GM12878 (cell line): ENCODE measurements around the gene RPL5. TPM values are rescaled to one million over a fixed set of nuclear protein-coding genes. Genes with fewer than 3 reads are reported as not detected.

ENCODE experiments used
- ATAC-seq: fragments of 200-7000 bp; cut with Tn5 transposase; 3 replicates; pipeline ENCODE4 v1.9.1; 2020; ENCODE audit warnings: mild to moderate bottlenecking, moderate library complexity
- BruUV-seq: library from RNA; stranded (reverse); fragments of 400-500 nt; replicated peaks from 2 replicates; lab custom pipeline; 2021; lab: Mats Ljungman, UMichigan
- CTCF ChIA-PET: fragments of 300-600 bp; sonication (Branson Sonifier 250); formaldehyde crosslinking; extraction: SDS; loops from one replicate; lab custom pipeline; 2021; ENCODE audit warnings: inconsistent platforms; lab: Yijun Ruan, JAX
- POLR2A ChIA-PET: fragments of 350-600 bp; formaldehyde crosslinking; extraction: SDS; loops from one replicate; lab custom pipeline; 2021; ENCODE audit warnings: inconsistent platforms; lab: Charles Lee
- RAD21 ChIA-PET: fragments of 300-600 bp; sonication (Branson Sonifier 250); formaldehyde crosslinking; loops from one replicate; lab custom pipeline; 2023; ENCODE audit warnings: antibody characterized with exemption; ENCODE audit not compliant: unreplicated experiment; lab: Charles Lee
- SMC1A ChIA-PET: fragments of 300-600 bp; sonication (Branson Sonifier 250); formaldehyde crosslinking; loops from one replicate; lab custom pipeline; 2023; ENCODE audit not compliant: unreplicated experiment, uncharacterized antibody; lab: Charles Lee
- DNase-seq: peaks from one replicate; pipeline ENCODE4 v3.0.0-alpha.2; 2011; ENCODE audit warnings: low read depth, low spot score
- FAIRE-seq: peaks from 3 replicates; lab custom pipeline; 2011; peaks lifted over from hg19 to GRCh38; lab: Jason Lieb, UNC
- H2AFZ ChIP-seq: 2 replicates; pipeline ENCODE4 v1.6.0; 2011; ENCODE audit warnings: low read depth, low read length, control low read depth; ENCODE audit not compliant: control insufficient read depth
- H3K27ac ChIP-seq: 2 replicates; pipeline ENCODE4 v1.5.1; 2011; ENCODE audit warnings: control low read depth; ENCODE audit not compliant: control insufficient read depth, insufficient read depth
- H3K27me3 ChIP-seq, 2 experiments: replicated peaks in 1 of 2; 2 replicates each; pipeline versions ENCODE4 v1.6.0 to v1.6.1; 2011; ENCODE audit warnings: low read length in 1 of 2; ENCODE audit not compliant: control insufficient read depth in 2 of 2, insufficient read depth in 2 of 2
- H3K36me3 ChIP-seq, 2 experiments: 2 replicates each; pipeline ENCODE4 v1.5.1; 2011; ENCODE audit warnings: low read length in 1 of 2; ENCODE audit not compliant: control insufficient read depth in 2 of 2, insufficient read depth in 2 of 2
- H3K4me1 ChIP-seq: 2 replicates; pipeline ENCODE4 v1.6.1; 2011; ENCODE audit warnings: mild to moderate bottlenecking, low read length, moderate library complexity, mixed read lengths; ENCODE audit not compliant: control insufficient read depth, insufficient read depth
- H3K4me2 ChIP-seq: 2 replicates; pipeline ENCODE4 v1.6.0; 2011; ENCODE audit warnings: control low read depth; ENCODE audit not compliant: control insufficient read depth, insufficient read depth
- H3K4me3 ChIP-seq: fragments of 200-600 bp; sonication (generic); 2 replicates; pipeline ENCODE4 v1.5.1; 2016
- H3K79me2 ChIP-seq: 2 replicates; pipeline ENCODE4 v1.6.0; 2011; ENCODE audit warnings: low read length; ENCODE audit not compliant: control insufficient read depth, insufficient read depth
- H3K9ac ChIP-seq: 2 replicates; pipeline ENCODE4 v1.8.0; 2011; ENCODE audit warnings: low read length, control low read depth, mixed read lengths; ENCODE audit not compliant: control insufficient read depth, insufficient read depth
- H3K9me3 ChIP-seq: replicated peaks from 3 replicates; pipeline ENCODE4 v1.5.1; 2011; ENCODE audit warnings: mild to moderate bottlenecking, low read length; ENCODE audit not compliant: control insufficient read depth, insufficient read depth
- H4K20me1 ChIP-seq: 2 replicates; pipeline ENCODE4 v1.6.0; 2011; ENCODE audit not compliant: control insufficient read depth, insufficient read depth
- BACH1 ChIP-seq: fragments of 450-650 bp; IDR thresholded peaks from 2 replicates; pipeline ENCODE4 v1.6.1; 2017; ENCODE audit warnings: mild to moderate bottlenecking, borderline replicate concordance
- CEBPB ChIP-seq, 2 experiments: fragments of 150-350 bp in 1 of 2; IDR thresholded peaks; 2 replicates each; pipeline ENCODE4 v1.6.1; 2012 to 2014; ENCODE audit warnings: low read depth in 2 of 2, low read length in 2 of 2, borderline replicate concordance in 1 of 2, inconsistent platforms in 1 of 2
- EGR1 ChIP-seq, 2 experiments: IDR thresholded peaks; 1 replicate in 1 of 2; 2 replicates in 1 of 2; pipeline ENCODE4 v1.6.1; 2011 to 2012; ENCODE audit warnings: low read depth in 2 of 2, low read length in 2 of 2, borderline replicate concordance in 1 of 2, mild to moderate bottlenecking in 1 of 2, moderate library complexity in 1 of 2
- ETV6 ChIP-seq, 2 experiments: fragments of 450-650 bp in 1 of 2; IDR thresholded peaks in 1 of 2; conservative IDR thresholded peaks in 1 of 2; 2 replicates each; pipeline ENCODE4 v1.6.1; 2014; ENCODE audit warnings: antibody characterized with exemption in 1 of 2, borderline replicate concordance in 1 of 2, low read depth in 1 of 2, mild to moderate bottlenecking in 1 of 2, moderate library complexity in 1 of 2
- EZH2 ChIP-seq: IDR thresholded peaks from 2 replicates; pipeline ENCODE4 v1.6.1; 2012; ENCODE audit warnings: low read depth, mild to moderate bottlenecking, control low read depth, inconsistent platforms, low read length, borderline replicate concordance; ENCODE audit not compliant: control insufficient read depth
- FOS ChIP-seq: IDR thresholded peaks from 3 replicates; pipeline ENCODE4 v1.6.1; 2011; ENCODE audit warnings: borderline replicate concordance; ENCODE audit not compliant: insufficient read length; ENCODE audit errors: extremely low read depth
- HDAC2 ChIP-seq: fragments of 200-600 bp; sonication (generic); IDR thresholded peaks from 2 replicates; pipeline ENCODE4 v1.6.1; 2017
- KDM1A ChIP-seq: fragments of 200-600 bp; sonication (generic); IDR thresholded peaks from 2 replicates; pipeline ENCODE4 v1.6.1; 2016; ENCODE audit warnings: borderline replicate concordance
- NR2C2 ChIP-seq: IDR thresholded peaks from 2 replicates; pipeline ENCODE4 v1.6.1; 2011; ENCODE audit warnings: borderline replicate concordance, low read depth; ENCODE audit not compliant: control insufficient read depth, insufficient read length
- POLR2AphosphoS5 ChIP-seq: IDR thresholded peaks from 2 replicates; pipeline ENCODE4 v1.6.1; 2011; ENCODE audit warnings: mild to moderate bottlenecking, low read length, inconsistent platforms
- SIN3A ChIP-seq: IDR thresholded peaks from 2 replicates; pipeline ENCODE4 v1.6.1; 2012; ENCODE audit warnings: low read depth, low read length, improper control_type of control experiment
- SUZ12 ChIP-seq: fragments of 200-600 bp; sonication (generic); IDR thresholded peaks from one replicate; pipeline ENCODE4 v1.6.1; 2018; ENCODE audit warnings: antibody characterized with exemption, mild to moderate bottlenecking; ENCODE audit not compliant: unreplicated experiment
- TAF1 ChIP-seq: IDR thresholded peaks from 2 replicates; pipeline ENCODE4 v1.6.1; 2011; ENCODE audit warnings: mild to moderate bottlenecking, low read depth, low read length, borderline replicate concordance
- ZNF217 ChIP-seq: fragments of 450-650 bp; IDR thresholded peaks from 2 replicates; pipeline ENCODE4 v1.6.1; 2017; ENCODE audit warnings: antibody characterized with exemption, mild to moderate bottlenecking
- ZNF384 ChIP-seq: IDR thresholded peaks from 2 replicates; pipeline ENCODE4 v1.6.1; 2012; ENCODE audit warnings: low read depth, mild to moderate bottlenecking, low read length, improper control_type of control experiment, borderline replicate concordance
- WGBS: methylation state at CpG from one replicate; pipeline ENCODE4 v1.1.6; 2016; ENCODE audit warnings: low lambda C conversion rate; ENCODE audit not compliant: insufficient replicate concordance, insufficient coverage; ENCODE audit errors: missing lambda C conversion rate; 5-methylcytosine and 5-hydroxymethylcytosine counted together
- in situ Hi-C: fragments of 300-500 bp; cut with MboI; formaldehyde crosslinking; loops from 9 replicates; pipeline ENCODE4 v1.14.3; 2018; ENCODE audit warnings: mixed read lengths
- intact Hi-C: fragments of 100-400 bp; cut with micrococcal nuclease; formaldehyde crosslinking; loops from one replicate; pipeline ENCODE4 v1.14.2; 2022; ENCODE audit not compliant: unreplicated experiment
- polyA plus RNA-seq, 11 experiments: library from polyadenylated mRNA; depleted of rRNA in 4 of 11; unstranded in 6 of 11; stranded (reverse) in 5 of 11; fragments of >200 nt; fragmentation: Nextera tagmentation in 4 of 11; fragmentation: Illumina TruSeq in 1 of 11; extraction: Ambion mirVana in 4 of 11; extraction: Trizol in 1 of 11; gene quantifications; 1 replicate in 1 of 11; 2 replicates in 10 of 11; pipeline versions ENCODE4 v1.2.1 to v1.2.3, GENCODE V29; 2011 to 2016; ENCODE audit warnings: inconsistent platforms in 2 of 11, missing spikeins in 2 of 11, low read depth in 1 of 11
- total RNA-seq, 4 experiments: library from RNA; depleted of rRNA in 3 of 4; stranded (reverse); fragments of >200 nt in 3 of 4; fragmentation: Illumina TruSeq in 1 of 4; extraction: Trizol in 1 of 4; gene quantifications; 2 replicates each; pipeline versions ENCODE4 v1.2.1 to v1.2.3, GENCODE V29; 2013 to 2021
- TF ChIP-seq, protein P1 (sequence below): IDR thresholded peaks from 2 replicates; pipeline ENCODE4 v1.6.1; 2011; ENCODE audit warnings: low read depth, low read length, improper control_type of control experiment, borderline replicate concordance
- TF ChIP-seq, protein P2 (sequence below): fragments of 450-650 bp; conservative IDR thresholded peaks from 2 replicates; pipeline ENCODE4 v1.6.1; 2017; ENCODE audit warnings: mild to moderate bottlenecking, moderate library complexity

The RPL5 gene
- total and polyA plus RNA-seq, 10 of the 15 experiments (the other 5 are each of a cell fraction or from before 2014, with no cell fraction given), result 1,685 to 6,047 (median 2,601) TPM

GRCh38 chr1:92877792-92878191 is 46.0 kb downstream of the RPL5 start (continued):
- no peak for TF ChIP-seq HDAC2
- TF ChIP-seq SIN3A, result no peak
- TF ChIP-seq, protein P1, sequence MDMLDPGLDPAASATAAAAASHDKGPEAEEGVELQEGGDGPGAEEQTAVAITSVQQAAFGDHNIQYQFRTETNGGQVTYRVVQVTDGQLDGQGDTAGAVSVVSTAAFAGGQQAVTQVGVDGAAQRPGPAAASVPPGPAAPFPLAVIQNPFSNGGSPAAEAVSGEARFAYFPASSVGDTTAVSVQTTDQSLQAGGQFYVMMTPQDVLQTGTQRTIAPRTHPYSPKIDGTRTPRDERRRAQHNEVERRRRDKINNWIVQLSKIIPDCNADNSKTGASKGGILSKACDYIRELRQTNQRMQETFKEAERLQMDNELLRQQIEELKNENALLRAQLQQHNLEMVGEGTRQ, result no peak
- TF ChIP-seq, protein P2, sequence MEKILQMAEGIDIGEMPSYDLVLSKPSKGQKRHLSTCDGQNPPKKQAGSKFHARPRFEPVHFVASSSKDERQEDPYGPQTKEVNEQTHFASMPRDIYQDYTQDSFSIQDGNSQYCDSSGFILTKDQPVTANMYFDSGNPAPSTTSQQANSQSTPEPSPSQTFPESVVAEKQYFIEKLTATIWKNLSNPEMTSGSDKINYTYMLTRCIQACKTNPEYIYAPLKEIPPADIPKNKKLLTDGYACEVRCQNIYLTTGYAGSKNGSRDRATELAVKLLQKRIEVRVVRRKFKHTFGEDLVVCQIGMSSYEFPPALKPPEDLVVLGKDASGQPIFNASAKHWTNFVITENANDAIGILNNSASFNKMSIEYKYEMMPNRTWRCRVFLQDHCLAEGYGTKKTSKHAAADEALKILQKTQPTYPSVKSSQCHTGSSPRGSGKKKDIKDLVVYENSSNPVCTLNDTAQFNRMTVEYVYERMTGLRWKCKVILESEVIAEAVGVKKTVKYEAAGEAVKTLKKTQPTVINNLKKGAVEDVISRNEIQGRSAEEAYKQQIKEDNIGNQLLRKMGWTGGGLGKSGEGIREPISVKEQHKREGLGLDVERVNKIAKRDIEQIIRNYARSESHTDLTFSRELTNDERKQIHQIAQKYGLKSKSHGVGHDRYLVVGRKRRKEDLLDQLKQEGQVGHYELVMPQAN, result no peak
- no peak for TF ChIP-seq ZNF217
- no peak for TF ChIP-seq KDM1A
- no peak for TF ChIP-seq EGR1 (IDR thresholded peaks at IDR 0.05; ENCODE audit: borderline replicate concordance in 1 of 2, low read depth in 2 of 2, low read length in 2 of 2)

DNA sequence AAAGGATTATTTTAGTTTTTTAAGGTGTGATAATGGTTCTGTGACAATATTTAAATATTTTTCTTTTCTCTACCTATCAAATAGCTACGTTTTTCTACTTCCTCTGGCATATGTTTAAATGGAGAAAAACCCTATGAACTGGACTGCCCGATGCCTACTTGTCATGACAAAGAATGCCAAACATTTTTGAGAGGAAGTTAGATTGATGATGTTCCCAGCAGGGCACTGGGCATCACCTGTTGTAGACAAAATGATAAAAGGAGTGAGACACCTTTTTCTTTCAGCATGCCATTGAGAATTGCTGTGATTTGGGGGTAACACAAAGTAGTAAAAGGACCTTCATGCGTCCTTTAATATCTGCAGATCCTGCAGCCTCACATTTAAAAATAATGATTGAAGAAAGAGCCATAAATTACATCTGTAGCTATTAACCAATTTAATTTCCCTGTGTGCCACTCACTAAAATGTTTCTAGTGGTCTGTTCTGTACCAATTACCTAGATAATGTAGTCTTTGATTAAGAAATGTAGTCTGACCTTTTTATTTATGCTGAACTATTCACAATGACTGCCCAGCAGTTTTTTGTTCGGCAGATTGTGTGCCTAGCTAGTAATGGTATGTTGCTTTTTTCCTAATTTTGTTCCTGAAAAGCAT is 47.6 kb downstream of the RPL5 start:
- BruUV-seq, result no TSS peak
- H3K4me1 ChIP-seq, result no peaks in the 10 kb centered on the region; the same call in 1 of the 2 replicates
- intact Hi-C loops, result no loop called here
- FAIRE-seq, result no peak
- RAD21 ChIA-PET, result no interaction called here
- H3K9me3 ChIP-seq, result no peaks in the 10 kb centered on the region
- H3K27ac ChIP-seq, result no peak overlapping the region
- TF ChIP-seq TAF1 (no peak), NR2C2 (no peak), BACH1 (no peak), KDM1A (no peak), EZH2 (no peak), ZNF384 (no peak), POLR2AphosphoS5 (no peak), SUZ12 (no peak), CEBPB (IDR thresholded peaks at IDR 0.05; ENCODE audit: borderline replicate concordance in 1 of 2, low read depth in 2 of 2, low read length in 2 of 2) (no peak), FOS (no peak), ETV6 (conservative IDR thresholded peaks at IDR 0.05 in 1 of 2, IDR thresholded peaks at IDR 0.05 in 1 of 2; ENCODE audit: borderline replicate concordance in 1 of 2, low read depth in 1 of 2) (no peak), SIN3A (no peak)
- no peak overlapping the region for H3K4me2 ChIP-seq
- 61% methylated on average over 4 of the region's 4 CpGs for WGBS
- SMC1A ChIA-PET, result interaction anchor here (0.8 to 1.3 kb wide), 6 partner anchors 10 to 115 kb away, joined by 3 to 4 read pairs (median 3); no protein-coding TSS in a partner anchor
- POLR2A ChIA-PET, result no interaction called here
- no peak for ATAC-seq
- H2AFZ ChIP-seq, result no peak overlapping the region
- 0 out of 2 replicates have a peak, but pooled peaks cover 2% of the 10 kb centered on the region for H3K79me2 ChIP-seq
- H3K9ac ChIP-seq, result no peak overlapping the region
- in situ Hi-C loops, result no loop called here
- CTCF ChIA-PET, result interaction anchor here (0.8 to 2.9 kb wide), 3 partner anchors 8 to 77 kb away, joined by 3 to 8 read pairs (median 3); no protein-coding TSS in a partner anchor
- H3K36me3 ChIP-seq, result peaks cover 0 to 4% of the 10 kb centered on the region in 2 experiments; a peak in 1 of 4 replicates
- no peaks in the 10 kb centered on the region for H4K20me1 ChIP-seq
- no peak overlapping the region for H3K4me3 ChIP-seq
- DNase-seq, result no peak
- H3K27me3 ChIP-seq, result no peaks in the 10 kb centered on the region
